Body of pancreas (tissue), 4 donors: ENCODE measurements around the gene DENND5B. TPM values are rescaled to one million over a fixed set of nuclear protein-coding genes. Genes with fewer than 3 reads are reported as not detected.
"Not testable (repeated sequence)": the region's sequence is repeated elsewhere in the genome, so short reads cannot be mapped to it uniquely, and the experiment has no call there.

Experiments used
- ATAC-seq: fragments of 150-250 bp; one replicate; pipeline ENCODE4 v1.9.1; 2016
- DNase-seq, 4 donors: peaks; one replicate each; pipeline ENCODE4 v3.0.0-alpha.2; 2019
- H3K27ac ChIP-seq, 4 donors: fragments of 200-600 bp; sonication (generic); 1 replicate in 3 of 4; 2 replicates in 1 of 4; pipeline versions ENCODE4 v1.5.1 to v1.6.1; 2016 to 2019; ENCODE audit warnings: mild to moderate bottlenecking in 1 of 4, mixed read lengths in 1 of 4, moderate library complexity in 1 of 4
- H3K27me3 ChIP-seq, 2 donors: fragments of 200-600 bp; sonication (generic); one replicate each; pipeline ENCODE4 v1.6.0; 2016; ENCODE audit warnings: mild to moderate bottlenecking in 1 of 2
- H3K36me3 ChIP-seq, 2 donors: fragments of 200-600 bp; sonication (generic); replicated peaks in 1 of 2; 2 replicates each; pipeline ENCODE4 v1.5.1; 2016; ENCODE audit warnings: low read depth in 2 of 2; ENCODE audit not compliant: insufficient read depth in 1 of 2
- H3K4me1 ChIP-seq: fragments of 200-600 bp; sonication (generic); one replicate; pipeline ENCODE4 v1.6.0; 2016
- H3K4me3 ChIP-seq, 2 donors: fragments of 200-600 bp; sonication (generic); 1 replicate in 1 of 2; 2 replicates in 1 of 2; pipeline ENCODE4 v1.5.1; 2016 to 2019
- H3K9me3 ChIP-seq, 3 donors: fragments of 200-600 bp; sonication (generic); 1 replicate in 2 of 3; 2 replicates in 1 of 3; pipeline ENCODE4 v1.5.1; 2016
- POLR2A ChIP-seq, 3 donors: fragments of 450-650 bp; IDR thresholded peaks; one replicate each; pipeline ENCODE4 v1.6.1; 2016; ENCODE audit warnings: antibody characterized with exemption in 3 of 3, mild to moderate bottlenecking in 2 of 3
- WGBS, 2 donors: methylation state at CpG; one replicate each; pipeline ENCODE4 v1.1.5; 2017; 5-methylcytosine and 5-hydroxymethylcytosine counted together
- intact Hi-C: fragments of 100-400 bp; cut with DNase I; formaldehyde crosslinking; loops from one replicate; pipeline ENCODE4 v1.15.1; 2023
- total RNA-seq, 2 donors: library from RNA; depleted of rRNA; stranded (reverse); fragments of >200 nt; gene quantifications; one replicate each; pipeline ENCODE4 v1.1.0, GENCODE V29; 2016
- TF ChIP-seq, protein P1 (sequence below), 7 experiments: fragments of 450-650 bp in 4 of 7; fragments of 200-600 bp in 3 of 7; sonication (generic) in 3 of 7; IDR thresholded peaks; one replicate each; pipeline ENCODE4 v1.5.1; 2016 to 2019; ENCODE audit warnings: antibody characterized with exemption in 7 of 7

Gene DENND5B
- total RNA-seq, 2 donors from 2014 or later, result 8.8 to 32.0 TPM

DNA sequence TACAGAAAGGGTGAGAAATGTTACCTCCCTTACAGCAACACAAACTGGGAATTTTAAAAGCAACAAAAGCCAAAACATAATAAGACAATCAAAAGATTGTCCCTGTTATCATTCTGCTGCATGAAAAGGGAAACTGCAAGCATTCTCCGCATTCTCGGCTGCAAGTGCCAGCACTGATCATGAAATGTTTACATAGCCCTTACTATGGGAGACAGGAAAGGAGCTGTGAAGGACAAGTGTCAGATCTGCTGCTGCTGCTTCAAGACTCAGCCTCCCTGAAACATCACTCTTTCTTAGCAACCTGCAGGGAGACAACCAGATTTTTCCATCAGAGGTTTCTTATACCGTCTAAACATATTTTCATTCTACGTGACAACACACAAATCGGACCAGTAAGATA is 20.1 kb downstream of the DENND5B start:
- no peaks in the 10 kb centered on the region for H3K9me3 ChIP-seq
- WGBS, 2 donors, result 39 to 52% methylated on average over 5 of the region's 5 CpGs
- intact Hi-C loops, result no loop called here
- no peaks in the 10 kb centered on the region for H3K27me3 ChIP-seq
- H3K4me1 ChIP-seq, result peaks cover 16% of the 10 kb centered on the region
- no peak overlapping the region for H3K4me3 ChIP-seq
- ATAC-seq (no peak), DNase-seq (no peak)
- TF ChIP-seq, protein P1, sequence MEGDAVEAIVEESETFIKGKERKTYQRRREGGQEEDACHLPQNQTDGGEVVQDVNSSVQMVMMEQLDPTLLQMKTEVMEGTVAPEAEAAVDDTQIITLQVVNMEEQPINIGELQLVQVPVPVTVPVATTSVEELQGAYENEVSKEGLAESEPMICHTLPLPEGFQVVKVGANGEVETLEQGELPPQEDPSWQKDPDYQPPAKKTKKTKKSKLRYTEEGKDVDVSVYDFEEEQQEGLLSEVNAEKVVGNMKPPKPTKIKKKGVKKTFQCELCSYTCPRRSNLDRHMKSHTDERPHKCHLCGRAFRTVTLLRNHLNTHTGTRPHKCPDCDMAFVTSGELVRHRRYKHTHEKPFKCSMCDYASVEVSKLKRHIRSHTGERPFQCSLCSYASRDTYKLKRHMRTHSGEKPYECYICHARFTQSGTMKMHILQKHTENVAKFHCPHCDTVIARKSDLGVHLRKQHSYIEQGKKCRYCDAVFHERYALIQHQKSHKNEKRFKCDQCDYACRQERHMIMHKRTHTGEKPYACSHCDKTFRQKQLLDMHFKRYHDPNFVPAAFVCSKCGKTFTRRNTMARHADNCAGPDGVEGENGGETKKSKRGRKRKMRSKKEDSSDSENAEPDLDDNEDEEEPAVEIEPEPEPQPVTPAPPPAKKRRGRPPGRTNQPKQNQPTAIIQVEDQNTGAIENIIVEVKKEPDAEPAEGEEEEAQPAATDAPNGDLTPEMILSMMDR (IDR thresholded peaks at IDR 0.05), result no peak
- no peak for TF ChIP-seq POLR2A (IDR thresholded peaks at IDR 0.05)
- peak overlapping the region in 1 of 4 donors; percentile 16 for H3K27ac ChIP-seq
- H3K36me3 ChIP-seq, result no peaks in the 10 kb centered on the region

DNA sequence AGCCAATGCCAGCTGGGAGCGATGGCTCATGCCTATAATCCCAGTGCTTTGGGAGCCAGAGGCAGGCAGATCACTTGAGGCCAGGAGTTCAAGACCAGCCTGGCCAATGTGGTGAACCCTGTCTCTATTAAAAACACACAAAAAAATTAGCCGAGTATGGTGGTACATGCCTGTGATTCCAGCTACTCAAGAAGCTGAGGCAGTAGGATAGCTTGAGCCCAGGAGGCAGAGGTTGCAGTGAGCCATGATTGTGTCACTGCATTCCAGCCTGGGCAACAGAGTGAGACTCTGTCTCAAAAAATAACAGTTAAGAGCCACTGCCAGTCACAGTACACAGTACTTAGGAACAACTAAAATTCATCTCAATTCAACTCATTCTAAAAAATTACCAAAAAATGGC is 21.4 kb downstream of the DENND5B start:
- ATAC-seq, H3K9me3 ChIP-seq, H3K36me3 ChIP-seq, intact Hi-C loops, H3K27me3 ChIP-seq, H3K4me1 ChIP-seq, H3K4me3 ChIP-seq, H3K27ac ChIP-seq, DNase-seq: not testable (repeated sequence)
- 94 to 98% methylated on average over 2 of the region's 2 CpGs for whole genome bisulfite sequencing, 2 donors

DNA sequence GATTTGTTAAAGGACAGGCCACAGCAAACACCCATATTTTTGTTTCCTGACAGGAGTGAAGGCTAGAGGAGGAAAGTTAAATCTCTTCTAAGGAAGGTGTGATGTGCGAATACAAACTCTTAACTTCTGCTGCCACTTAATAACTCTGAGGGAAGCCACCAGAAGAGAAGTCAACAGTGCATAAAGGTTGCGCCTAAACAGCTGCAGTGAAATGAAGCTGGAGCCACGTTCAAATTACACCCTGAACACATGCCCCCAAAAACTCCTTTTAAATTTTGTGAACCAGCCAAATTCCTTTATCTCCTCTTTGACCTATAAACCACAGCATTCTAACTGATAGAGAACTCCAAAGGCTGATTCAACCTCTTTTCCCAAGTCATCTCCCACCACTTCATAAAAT is 22.4 kb downstream of the DENND5B start:
- TF ChIP-seq POLR2A (IDR thresholded peaks at IDR 0.05), result no peak
- TF ChIP-seq, protein P1 (IDR thresholded peaks at IDR 0.05), result no peak
- H3K4me3 ChIP-seq, result no peak overlapping the region
- H3K27me3 ChIP-seq, result no peaks in the 10 kb centered on the region
- no peaks in the 10 kb centered on the region for H3K9me3 ChIP-seq
- no peaks in the 10 kb centered on the region for H3K36me3 ChIP-seq
- DNase-seq, result no peak
- no peak for ATAC-seq
- no peak overlapping the region for H3K27ac ChIP-seq
- 74 to 78% methylated on average over 3 of the region's 3 CpGs for WGBS, 2 donors
- peaks cover 7% of the 10 kb centered on the region for H3K4me1 ChIP-seq
- intact Hi-C loops, result no loop called here

GRCh38 chr12:31567029-31567428 is 23.9 kb downstream of the DENND5B start:
- intact Hi-C loops, result no loop called here
- Histone ChIP-seq H3K27ac (no peak overlapping the region), H3K36me3 (no peaks in the 10 kb centered on the region), H3K4me1 (peaks cover 11% of the 10 kb centered on the region), H3K9me3 (no peaks in the 10 kb centered on the region), H3K4me3 (no peak overlapping the region), H3K27me3 (no peaks in the 10 kb centered on the region)
- ATAC-seq (no peak), DNase-seq (no peak)
- no peak for TF ChIP-seq POLR2A (IDR thresholded peaks at IDR 0.05)
- TF ChIP-seq, protein P1 (IDR thresholded peaks at IDR 0.05), result no peak
- 77 to 97% methylated on average over 2 of the region's 2 CpGs for whole genome bisulfite sequencing, 2 donors

DNA sequence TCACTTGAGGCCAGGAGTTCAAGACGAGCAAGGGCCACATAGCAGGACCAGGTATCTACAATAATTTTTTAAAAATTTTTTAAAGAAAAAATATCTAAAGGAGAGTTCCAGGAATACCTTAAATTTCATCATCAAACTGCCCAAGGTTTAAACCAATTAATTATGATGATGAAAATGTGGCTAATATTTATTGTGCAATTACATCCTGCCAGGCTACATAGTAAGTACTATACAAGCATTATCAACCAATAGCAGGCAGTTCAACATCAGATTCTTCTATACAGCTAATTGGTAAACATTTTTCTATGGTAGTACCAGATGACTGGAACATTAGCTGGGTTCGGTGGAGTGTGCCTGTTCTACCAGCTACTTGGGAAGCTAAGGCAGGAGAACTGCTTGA is 24.4 kb downstream of the DENND5B start:
- Histone ChIP-seq H3K36me3 (no peaks in the 10 kb centered on the region), H3K9me3 (no peaks in the 10 kb centered on the region), H3K27me3 (no peaks in the 10 kb centered on the region), H3K4me1 (peaks cover 11% of the 10 kb centered on the region), H3K4me3 (no peak overlapping the region), H3K27ac (no peak overlapping the region)
- TF ChIP-seq, protein P1 (IDR thresholded peaks at IDR 0.05), result no peak
- no peak for TF ChIP-seq POLR2A (IDR thresholded peaks at IDR 0.05)
- 88 to 98% methylated on average over 2 of the region's 2 CpGs for whole genome bisulfite sequencing, 2 donors
- intact Hi-C loops, result no loop called here
- ATAC-seq, result no peak
- DNase-seq, result no peak
